PC-9 (cell line): Measurements from ENCODE around the gene CYGB. TPM values are rescaled to one million over a fixed set of nuclear protein-coding genes. Genes with fewer than 3 reads are reported as not detected.
A peak's percentile ranks its signal among the peaks of the same experiment; 100 is the strongest.

Experiments used
- BruUV-seq: library from RNA; stranded (reverse); fragments of 400-500 nt; replicated peaks from 2 replicates; lab custom pipeline; 2021; lab: Mats Ljungman, UMichigan
- CTCF ChIA-PET: fragments of 300-600 bp; sonication (Branson Sonifier 250); formaldehyde crosslinking; loops from one replicate; lab custom pipeline; 2022; ENCODE audit warnings: antibody characterized with exemption; lab: Charles Lee
- POLR2A ChIA-PET: fragments of 300-600 bp; sonication (Branson Sonifier 250); formaldehyde crosslinking; loops from one replicate; lab custom pipeline; 2022; ENCODE audit warnings: antibody characterized with exemption; ENCODE audit not compliant: unreplicated experiment; lab: Charles Lee
- DNase-seq, 2 experiments: peaks; one replicate each; pipeline versions ENCODE4 v3.0.0 to v3.0.0-alpha.2; 2015 to 2022; ENCODE audit warnings: mixed read lengths in 1 of 2
- H2AFZ ChIP-seq: fragments of 200-600 bp; sonication (generic); 2 replicates; pipeline ENCODE4 v1.8.1; 2017; ENCODE audit warnings: antibody characterized with exemption
- H3F3A ChIP-seq: fragments of 200-600 bp; sonication (generic); 2 replicates; pipeline ENCODE4 v1.8.1; 2017; ENCODE audit warnings: antibody characterized with exemption, mild to moderate bottlenecking, low read depth; ENCODE audit not compliant: insufficient read depth
- H3K27ac ChIP-seq: fragments of 200-600 bp; sonication (generic); 2 replicates; pipeline ENCODE4 v1.6.1; 2016; ENCODE audit warnings: mixed run types
- H3K27me3 ChIP-seq: fragments of 200-600 bp; sonication (generic); 2 replicates; pipeline ENCODE4 v1.6.1; 2016; ENCODE audit warnings: low read depth, mixed run types; ENCODE audit not compliant: insufficient read depth
- H3K36me3 ChIP-seq: fragments of 200-600 bp; sonication (generic); 2 replicates; pipeline ENCODE4 v1.6.1; 2016; ENCODE audit warnings: low read depth, mixed run types
- H3K4me1 ChIP-seq: fragments of 200-600 bp; sonication (generic); replicated peaks from 2 replicates; pipeline ENCODE4 v1.6.1; 2016; ENCODE audit warnings: mixed run types; ENCODE audit not compliant: insufficient read depth
- H3K4me2 ChIP-seq: fragments of 200-600 bp; sonication (generic); 2 replicates; pipeline ENCODE4 v1.6.1; 2017; ENCODE audit warnings: mixed run types
- H3K4me3 ChIP-seq: fragments of 200-600 bp; sonication (generic); 2 replicates; pipeline ENCODE4 v1.6.1; 2016; ENCODE audit warnings: mixed run types
- H3K79me2 ChIP-seq: fragments of 200-600 bp; sonication (generic); 2 replicates; pipeline ENCODE4 v1.6.1; 2017; ENCODE audit warnings: low read depth, mixed run types
- H3K9me2 ChIP-seq: fragments of 200-600 bp; sonication (generic); 2 replicates; pipeline ENCODE4 v1.8.1; 2017; ENCODE audit warnings: mild to moderate bottlenecking; ENCODE audit not compliant: insufficient read depth
- H3K9me3 ChIP-seq: fragments of 200-600 bp; sonication (generic); 2 replicates; pipeline ENCODE4 v1.8.1; 2016; ENCODE audit warnings: low read depth; ENCODE audit not compliant: insufficient read depth
- H4K20me1 ChIP-seq: fragments of 200-600 bp; sonication (generic); 2 replicates; pipeline ENCODE4 v1.8.1; 2017; ENCODE audit not compliant: insufficient read depth
- EZH2 ChIP-seq: fragments of 200-600 bp; sonication (generic); IDR thresholded peaks from 2 replicates; pipeline ENCODE4 v1.8.0; 2017; ENCODE audit warnings: antibody characterized with exemption, low read depth
- intact Hi-C: fragments of 100-400 bp; cut with micrococcal nuclease; formaldehyde crosslinking; loops from one replicate; pipeline ENCODE4 v1.10.0; 2022; ENCODE audit not compliant: unreplicated experiment
- total RNA-seq: library from RNA; stranded (reverse); gene quantifications from 2 replicates; pipeline ENCODE4 v1.2.3, GENCODE V29; 2021
- TF ChIP-seq, protein P1 (sequence below): fragments of 200-600 bp; sonication (generic); conservative IDR thresholded peaks from 2 replicates; pipeline ENCODE4 v1.6.1; 2017; ENCODE audit warnings: mixed run types, antibody characterized with exemption, mild to moderate bottlenecking, moderate library complexity

CYGB gene
- total RNA-seq, 1 experiment from 2014 or later: 1.1 TPM

DNA sequence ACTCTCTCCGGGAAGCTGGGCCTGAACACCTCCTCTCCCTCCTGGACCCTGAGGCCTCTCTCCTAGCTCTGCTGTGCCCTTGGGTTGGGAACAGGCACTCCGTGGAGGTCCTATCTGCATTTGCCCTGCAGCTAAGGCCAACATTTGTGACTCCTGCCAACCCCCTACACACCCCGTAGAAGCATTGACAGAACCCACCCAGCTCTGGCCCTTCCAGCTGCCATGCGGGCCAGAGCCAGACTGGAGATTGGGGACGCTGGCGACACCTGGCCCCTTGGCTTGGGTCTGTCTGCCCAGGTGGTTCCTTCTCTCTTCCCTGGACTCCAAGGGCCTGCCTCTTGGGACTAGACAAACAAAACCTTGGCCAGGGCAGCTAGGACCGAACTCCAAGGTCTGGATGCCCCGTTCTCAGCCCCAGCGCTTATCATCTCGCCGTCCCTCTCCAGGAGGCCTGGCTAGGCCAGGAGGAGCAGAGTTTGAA is 35.6 kb downstream of the CYGB start:
- Histone ChIP-seq H3K9me2 (no peaks in the 10 kb centered on the region), H3K9me3 (no peaks in the 10 kb centered on the region), H3K27ac (no peak overlapping the region), H4K20me1 (no peaks in the 10 kb centered on the region), H3K4me2 (peak overlapping the region; percentile 66), H3K36me3 (no peaks in the 10 kb centered on the region), H3K4me1 (peaks cover 16% of the 10 kb centered on the region; the same call in 1 of the 2 replicates), H2AFZ (peak overlapping the region; percentile 69), H3K79me2 (no peaks in the 10 kb centered on the region), H3K4me3 (peak overlapping the region; percentile 84; the same call in 1 of the 2 replicates), H3F3A (no peaks in the 10 kb centered on the region), H3K27me3 (no peaks in the 10 kb centered on the region)
- ChIA-PET CTCF (interaction anchor here (0.7 kb wide), 1 partner anchor 84 kb away, joined by 3 read pairs; the partner anchor contains the start of gene ST6GALNAC2), POLR2A (interaction anchor here (0.6 to 0.7 kb wide), 3 partner anchors 16 to 150 kb away, joined by 4 to 8 read pairs (median 5); no protein-coding TSS in a partner anchor)
- no TSS peak for BruUV-seq
- intact Hi-C loops: no loop called here
- no peak for TF ChIP-seq EZH2
- TF ChIP-seq, protein P1, sequence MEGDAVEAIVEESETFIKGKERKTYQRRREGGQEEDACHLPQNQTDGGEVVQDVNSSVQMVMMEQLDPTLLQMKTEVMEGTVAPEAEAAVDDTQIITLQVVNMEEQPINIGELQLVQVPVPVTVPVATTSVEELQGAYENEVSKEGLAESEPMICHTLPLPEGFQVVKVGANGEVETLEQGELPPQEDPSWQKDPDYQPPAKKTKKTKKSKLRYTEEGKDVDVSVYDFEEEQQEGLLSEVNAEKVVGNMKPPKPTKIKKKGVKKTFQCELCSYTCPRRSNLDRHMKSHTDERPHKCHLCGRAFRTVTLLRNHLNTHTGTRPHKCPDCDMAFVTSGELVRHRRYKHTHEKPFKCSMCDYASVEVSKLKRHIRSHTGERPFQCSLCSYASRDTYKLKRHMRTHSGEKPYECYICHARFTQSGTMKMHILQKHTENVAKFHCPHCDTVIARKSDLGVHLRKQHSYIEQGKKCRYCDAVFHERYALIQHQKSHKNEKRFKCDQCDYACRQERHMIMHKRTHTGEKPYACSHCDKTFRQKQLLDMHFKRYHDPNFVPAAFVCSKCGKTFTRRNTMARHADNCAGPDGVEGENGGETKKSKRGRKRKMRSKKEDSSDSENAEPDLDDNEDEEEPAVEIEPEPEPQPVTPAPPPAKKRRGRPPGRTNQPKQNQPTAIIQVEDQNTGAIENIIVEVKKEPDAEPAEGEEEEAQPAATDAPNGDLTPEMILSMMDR: no peak
- no peak for DNase-seq

DNA sequence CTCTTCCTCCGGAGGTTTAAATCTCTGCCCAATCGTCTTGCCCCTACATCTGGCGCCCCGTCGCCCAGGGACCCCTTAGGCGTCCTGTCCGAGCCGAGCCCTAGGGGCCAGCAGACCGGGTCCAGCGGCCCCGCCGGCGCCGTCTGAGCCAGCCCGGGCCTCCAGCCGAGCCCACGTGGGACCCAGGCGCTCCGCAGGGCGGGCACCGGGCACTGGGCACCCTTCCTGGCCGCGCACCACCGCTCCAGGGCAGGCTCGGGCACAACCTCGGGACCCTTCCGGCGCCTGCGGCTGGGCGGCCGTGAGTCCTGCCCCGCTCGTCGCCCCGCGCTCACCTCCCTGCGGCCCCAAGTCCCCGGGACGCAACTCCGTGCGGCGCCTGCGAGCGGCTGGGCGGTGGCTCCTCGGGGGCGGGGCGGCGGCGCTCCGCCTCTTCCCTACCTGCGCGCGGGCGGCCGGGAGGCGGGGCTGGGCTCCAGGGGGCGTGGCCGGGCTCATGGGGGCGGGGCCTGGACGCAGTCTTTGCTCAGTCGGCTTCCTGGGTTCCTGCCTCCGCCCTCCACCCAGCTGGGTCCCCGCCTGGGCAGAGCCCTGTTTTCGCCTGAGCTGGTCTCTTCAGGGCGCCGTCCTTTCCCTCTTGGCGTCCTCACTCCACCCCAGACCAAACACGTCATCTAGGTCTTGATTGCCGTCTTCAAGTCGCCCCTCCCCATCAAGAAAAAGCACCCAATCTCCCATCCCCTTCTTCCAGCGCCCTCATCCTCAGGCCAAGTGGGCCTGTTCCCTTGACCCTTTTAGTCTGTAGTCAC is 36.3 kb downstream of the CYGB start, which contains the start of gene RHBDF2:
Gene RHBDF2, minus strand, starts transcription at position 406 of the 809 bp plus-strand sequence. CDS start 19,899 bp downstream, outside the sequence.
- POLR2A ChIA-PET: interaction anchor here (0.5 to 0.7 kb wide), 5 partner anchors 15 to 237 kb away, joined by 3 to 8 read pairs (median 5); no protein-coding TSS in a partner anchor
- DNase-seq: peak; percentile 56 to 97
- intact Hi-C loops: no loop called here

DNA sequence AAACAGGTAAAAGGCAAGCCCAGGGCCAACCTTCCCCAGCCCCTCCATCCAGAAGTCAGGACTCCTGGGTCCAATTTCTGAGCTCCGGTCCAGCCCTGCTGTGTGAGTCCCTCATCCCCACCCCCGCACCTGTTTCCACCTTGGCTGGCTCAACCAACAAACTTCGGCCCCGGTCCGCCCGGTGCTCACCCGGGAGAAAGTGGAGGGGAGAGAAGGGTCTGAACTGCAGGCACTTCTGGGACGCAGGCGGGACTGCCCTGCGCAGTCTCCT is 36.8 kb downstream of the CYGB start:
- no peaks in the 10 kb centered on the region for H3K9me2 ChIP-seq
- CTCF ChIA-PET: interaction anchor here (0.7 to 1.6 kb wide), 2 partner anchors 34 to 40 kb away, joined by 3 to 7 read pairs; partner anchors contain the start of gene AANAT
- TF ChIP-seq EZH2: no peak
- TF ChIP-seq, protein P1: no peak
- no peaks in the 10 kb centered on the region for H3K27me3 ChIP-seq
- H3K4me1 ChIP-seq: peaks cover 16% of the 10 kb centered on the region; the same call in 1 of the 2 replicates
- H2AFZ ChIP-seq: peak overlapping the region; percentile 88
- H3K9me3 ChIP-seq: no peaks in the 10 kb centered on the region
- H3K4me3 ChIP-seq: peak overlapping the region; percentile 84
- H3K27ac ChIP-seq: no peak overlapping the region
- no peaks in the 10 kb centered on the region for H3F3A ChIP-seq
- intact Hi-C loops: no loop called here
- H3K4me2 ChIP-seq: peak overlapping the region; percentile 93
- H3K36me3 ChIP-seq: no peaks in the 10 kb centered on the region
- no peaks in the 10 kb centered on the region for H4K20me1 ChIP-seq
- DNase-seq: no peak
- H3K79me2 ChIP-seq: no peaks in the 10 kb centered on the region
- TSS peak; percentile 37 for BruUV-seq
- POLR2A ChIA-PET: interaction anchor here (0.6 to 0.7 kb wide), 2 partner anchors 23 to 171 kb away, joined by 3 to 8 read pairs; no protein-coding TSS in a partner anchor

More for the DNA sequence above, 36.3 kb downstream of the CYGB start, which contains the start of gene RHBDF2:
- Histone ChIP-seq H3K4me3 (peak within 1 kb of the TSS; percentile 84), H2AFZ (peak within 1 kb of the TSS; percentile 88), H4K20me1 (no peaks in the 10 kb centered on the region), H3K27ac (no peak within 1 kb of the TSS), H3K9me3 (no peaks in the 10 kb centered on the region), H3K27me3 (no peaks in the 10 kb centered on the region), H3K36me3 (no peaks in the 10 kb centered on the region), H3K9me2 (no peaks in the 10 kb centered on the region), H3F3A (no peaks in the 10 kb centered on the region), H3K4me2 (peak within 1 kb of the TSS; percentile 93), H3K79me2 (no peaks in the 10 kb centered on the region), H3K4me1 (peaks cover 16% of the 10 kb centered on the region; the same call in 1 of the 2 replicates)
- TF ChIP-seq, protein P1: no peak
- TF ChIP-seq EZH2: no peak
- CTCF ChIA-PET: interaction anchor here (0.7 to 1.6 kb wide), 3 partner anchors 34 to 84 kb away, joined by 3 to 7 read pairs (median 3); partner anchors contain the start of genes AANAT and ST6GALNAC2
- BruUV-seq: no TSS peak
